Measurements from ENCODE around the gene ANTXR1.

ANTXR1 gene

DNA sequence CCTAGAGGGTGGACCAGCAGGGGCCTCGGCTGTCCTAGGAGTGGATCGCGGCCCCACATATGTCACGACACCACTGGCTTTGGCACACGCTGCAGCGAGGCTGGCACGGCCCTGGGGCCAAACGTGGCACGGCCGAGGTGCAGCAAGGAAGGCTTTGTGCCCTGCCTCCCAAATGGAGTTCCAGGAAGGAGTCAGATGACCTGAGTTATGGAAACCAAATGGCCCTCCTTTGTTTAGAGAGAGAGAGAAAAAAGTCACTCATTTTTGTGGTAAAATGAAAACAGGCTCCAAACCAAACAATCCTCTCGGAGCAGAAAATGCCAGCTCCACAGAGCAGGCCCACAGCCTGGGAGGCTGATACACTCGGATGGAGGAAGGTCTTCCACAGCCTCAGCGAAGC, 105.6 kb downstream of the ANTXR1 start:
- no peaks in the 10 kb centered on the region for H4K20me1 ChIP-seq (ENCODE audit: insufficient read depth, low read length)
- H3K4me3 ChIP-seq (ENCODE audit: low read length) = no peak overlapping the region
- H2AFZ ChIP-seq (ENCODE audit: low read depth, low read length) = no peak overlapping the region
- no peak for TF ChIP-seq EZH2phosphoT487 (IDR thresholded peaks at IDR 0.05; ENCODE audit: low read depth)
- no peak for TF ChIP-seq CTCF (IDR thresholded peaks at IDR 0.05; ENCODE audit: low read depth, low read length)
- H3K27me3 ChIP-seq (ENCODE audit: low read depth, low read length) = peaks cover 17% of the 10 kb centered on the region
- H3K36me3 ChIP-seq (replicated peaks; ENCODE audit: low read depth, low read length) = no peaks in the 10 kb centered on the region
- no peak overlapping the region for H3K27ac ChIP-seq (ENCODE audit: low read length)
- no peak overlapping the region for H3K9ac ChIP-seq (ENCODE audit: low read length)
- H3K4me2 ChIP-seq (ENCODE audit: low read length) = no peak overlapping the region
- H3K79me2 ChIP-seq (ENCODE audit: low read length) = no peaks in the 10 kb centered on the region
- H3K4me1 ChIP-seq (ENCODE audit: low read length) = no peaks in the 10 kb centered on the region
- no peaks in the 10 kb centered on the region for H3K9me3 ChIP-seq (ENCODE audit: insufficient read depth, low read length)

- Histone ChIP-seq H3K4me1 (ENCODE audit: low read length) (no peaks in the 10 kb centered on the region), H3K79me2 (ENCODE audit: low read length) (no peaks in the 10 kb centered on the region), H4K20me1 (ENCODE audit: insufficient read depth, low read length) (no peaks in the 10 kb centered on the region), H3K27me3 (ENCODE audit: low read depth, low read length) (peaks cover 24% of the 10 kb centered on the region), H3K36me3 (replicated peaks; ENCODE audit: low read depth, low read length) (no peaks in the 10 kb centered on the region), H3K9me3 (ENCODE audit: insufficient read depth, low read length) (no peaks in the 10 kb centered on the region), H3K4me2 (ENCODE audit: low read length) (no peak overlapping the region), H3K4me3 (ENCODE audit: low read length) (no peak overlapping the region), H3K27ac (ENCODE audit: low read length) (no peak overlapping the region), H2AFZ (ENCODE audit: low read depth, low read length) (no peak overlapping the region), H3K9ac (ENCODE audit: low read length) (no peak overlapping the region)
- no peak for TF ChIP-seq EZH2phosphoT487 (IDR thresholded peaks at IDR 0.05; ENCODE audit: low read depth)
- no peak for TF ChIP-seq CTCF (IDR thresholded peaks at IDR 0.05; ENCODE audit: low read depth, low read length)
Observed at GRCh38 chr2:69119104-69119894, 106.3 kb downstream of the ANTXR1 start.

DNA sequence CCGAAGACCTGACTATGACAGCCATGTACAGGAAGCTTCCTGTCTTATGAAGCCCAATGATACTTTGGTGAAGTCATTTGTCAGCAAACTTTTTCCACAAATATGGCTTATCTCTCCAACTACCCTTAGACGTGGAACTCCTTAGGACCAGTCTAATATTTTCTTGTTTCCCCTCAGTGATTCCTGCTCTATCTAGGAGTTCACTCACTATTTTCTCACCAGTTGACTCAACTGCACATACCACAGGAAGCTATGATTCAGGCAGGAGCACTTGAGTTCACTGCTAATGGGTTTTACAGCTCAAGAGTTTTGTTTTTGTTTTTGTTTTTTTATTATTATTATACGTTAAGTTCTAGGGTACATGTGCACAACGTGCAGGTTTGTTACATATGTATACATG, 109.3 kb downstream of the ANTXR1 start:
- Histone ChIP-seq H3K4me1 (ENCODE audit: low read length) (no peaks in the 10 kb centered on the region), H3K36me3 (replicated peaks; ENCODE audit: low read depth, low read length) (no peaks in the 10 kb centered on the region), H3K9ac (ENCODE audit: low read length) (no peak overlapping the region), H3K27me3 (ENCODE audit: low read depth, low read length) (peaks cover 13% of the 10 kb centered on the region; the same call in 1 of the 2 replicates), H3K4me3 (ENCODE audit: low read length) (no peak overlapping the region), H3K9me3 (ENCODE audit: insufficient read depth, low read length) (no peaks in the 10 kb centered on the region), H3K27ac (ENCODE audit: low read length) (no peak overlapping the region), H2AFZ (ENCODE audit: low read depth, low read length) (no peak overlapping the region), H3K4me2 (ENCODE audit: low read length) (no peak overlapping the region), H3K79me2 (ENCODE audit: low read length) (no peaks in the 10 kb centered on the region), H4K20me1 (ENCODE audit: insufficient read depth, low read length) (no peaks in the 10 kb centered on the region)
- TF ChIP-seq EZH2phosphoT487 (IDR thresholded peaks at IDR 0.05; ENCODE audit: low read depth) (no peak), CTCF (IDR thresholded peaks at IDR 0.05; ENCODE audit: low read depth, low read length) (no peak)

DNA sequence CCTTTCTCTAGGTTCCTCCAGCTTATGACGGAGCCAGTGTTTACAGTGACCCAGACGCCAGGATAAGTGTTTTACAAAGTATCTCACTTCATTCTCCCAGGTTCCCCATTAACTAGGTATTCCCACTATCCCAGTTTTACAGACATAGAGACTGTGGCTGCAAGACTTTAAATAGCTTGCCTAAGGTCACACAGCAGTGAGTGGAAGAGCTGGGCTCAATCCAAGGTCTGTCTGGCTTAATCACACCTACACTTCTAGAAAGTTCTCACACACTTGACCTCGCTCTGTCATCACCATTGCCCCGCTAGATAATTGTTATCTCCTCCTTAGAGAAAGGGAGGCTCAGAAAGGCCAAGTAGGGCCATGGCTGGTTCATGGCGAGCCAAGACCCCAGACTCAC, 110.2 kb downstream of the ANTXR1 start:
- Histone ChIP-seq H3K4me1 (ENCODE audit: low read length) (no peaks in the 10 kb centered on the region), H3K79me2 (ENCODE audit: low read length) (no peaks in the 10 kb centered on the region), H3K27ac (ENCODE audit: low read length) (no peak overlapping the region), H3K9me3 (ENCODE audit: insufficient read depth, low read length) (no peaks in the 10 kb centered on the region), H3K36me3 (replicated peaks; ENCODE audit: low read depth, low read length) (no peaks in the 10 kb centered on the region), H3K9ac (ENCODE audit: low read length) (no peak overlapping the region), H2AFZ (ENCODE audit: low read depth, low read length) (no peak overlapping the region), H3K4me3 (ENCODE audit: low read length) (no peak overlapping the region), H3K27me3 (ENCODE audit: low read depth, low read length) (peaks cover 14% of the 10 kb centered on the region; the same call in 1 of the 2 replicates), H4K20me1 (ENCODE audit: insufficient read depth, low read length) (no peaks in the 10 kb centered on the region), H3K4me2 (ENCODE audit: low read length) (no peak overlapping the region)
- TF ChIP-seq CTCF (IDR thresholded peaks at IDR 0.05; ENCODE audit: low read depth, low read length) (no peak), EZH2phosphoT487 (IDR thresholded peaks at IDR 0.05; ENCODE audit: low read depth) (no peak)
